Stimulated activated CD8-positive, alpha-beta memory T cell treated with anti-CD3 and anti-CD28 coated beads, Interleukin-2, amount 100 ng/mL, for 1 hour (primary cell): Measurements from ENCODE around the gene PDZD11.
"Not testable (repeated sequence)": the region's sequence is repeated elsewhere in the genome, so short reads cannot be mapped to it uniquely, and the experiment has no call there.

ENCODE experiments used
- DNase-seq, 2 donors: peaks; one replicate each; pipeline ENCODE4 v3.0.0-alpha.2; 2020; ENCODE audit warnings: low read depth in 2 of 2

PDZD11 gene

GRCh38 chrX:70289793-70290770 is at the start of gene PDZD11, which contains the start of gene KIF4A:
PDZD11 (minus strand) TSS chrX:70289927; CDS start chrX:70289341, 586 bp downstream.
KIF4A (plus strand) TSS chrX:70290104; CDS start chrX:70290459, 355 bp downstream.
- peak; percentile 46 to 51 for DNase-seq

- no peak for DNase-seq
Measured at GRCh38 chrX:70338290-70338689, 48.6 kb upstream of the PDZD11 start.

- DNase-seq: no peak
Measured at GRCh38 chrX:70336767-70337166, 47.0 kb upstream of the PDZD11 start.

GRCh38 chrX:70332600-70332999 is 42.9 kb upstream of the PDZD11 start:
- DNase-seq: no peak

GRCh38 chrX:70331161-70331560 is 41.4 kb upstream of the PDZD11 start:
- DNase-seq: no peak

GRCh38 chrX:70324326-70324725 is 34.6 kb upstream of the PDZD11 start:
- DNase-seq: no peak

GRCh38 chrX:70323628-70324027 is 33.9 kb upstream of the PDZD11 start:
- DNase-seq: not testable (repeated sequence)

- DNase-seq: no peak
Measured at GRCh38 chrX:70322784-70323183, 33.1 kb upstream of the PDZD11 start.

GRCh38 chrX:70313503-70313902 is 23.8 kb upstream of the PDZD11 start:
- no peak for DNase-seq

- no peak for DNase-seq
Measured at GRCh38 chrX:70301716-70302115, 12.0 kb upstream of the PDZD11 start.

GRCh38 chrX:70293621-70294020 is 3.9 kb upstream of the PDZD11 start:
- DNase-seq: no peak

- DNase-seq: no peak
Measured at GRCh38 chrX:70292788-70293187, 3.1 kb upstream of the PDZD11 start.

GRCh38 chrX:70289168-70289792 is 447 bp downstream of the PDZD11 start:
- DNase-seq: no peak

GRCh38 chrX:70281951-70282350 is 7.8 kb downstream of the PDZD11 start, which contains the start of gene RAB41:
RAB41 (plus strand) TSS chrX:70282172; CDS start chrX:70282218, 46 bp downstream.
- no peak for DNase-seq

- DNase-seq: no peak
Measured at GRCh38 chrX:70280573-70280972, 9.2 kb downstream of the PDZD11 start.

GRCh38 chrX:70279081-70279480 is 10.6 kb downstream of the PDZD11 start:
- no peak for DNase-seq

- not testable (repeated sequence) for DNase-seq
Measured at GRCh38 chrX:70274029-70274428, 15.7 kb downstream of the PDZD11 start.

- DNase-seq: no peak
Measured at GRCh38 chrX:70268034-70268433, 21.7 kb downstream of the PDZD11 start, which contains the start of gene ARR3. ARR3 (plus strand) TSS chrX:70268334; CDS start chrX:70269386, 1,052 bp downstream.

- no peak for DNase-seq
Measured at GRCh38 chrX:70264784-70265183, 24.9 kb downstream of the PDZD11 start.

GRCh38 chrX:70262952-70263567 is 26.7 kb downstream of the PDZD11 start:
- no peak for DNase-seq

- no peak for DNase-seq
Measured at GRCh38 chrX:70260104-70260503, 29.6 kb downstream of the PDZD11 start, which contains the start of gene P2RY4. P2RY4 (minus strand) TSS chrX:70260204; CDS start chrX:70259624, 580 bp downstream.
